Erythroblast (primary cell): Measurements from ENCODE around the gene PRTG.

Experiments
- GATA1 ChIP-seq: IDR thresholded peaks from 2 replicates; pipeline ENCODE4 v1.6.1; 2011; ENCODE audit warnings: low read depth, mild to moderate bottlenecking, control low read depth, low read length, moderate library complexity
- POLR2A ChIP-seq: IDR thresholded peaks from 2 replicates; pipeline ENCODE4 v1.6.1; 2011; ENCODE audit warnings: mild to moderate bottlenecking, low read length

- TF ChIP-seq POLR2A: no peak
- no peak for TF ChIP-seq GATA1
Observed at GRCh38 chr15:55740981-55741832, 1.7 kb downstream of the PRTG start.
